Muscle layer of duodenum (tissue), 2 donors: ENCODE results near the gene MRGPRX3.

ENCODE experiments used
- H3K27ac ChIP-seq: one replicate; pipeline ENCODE4 v1.7.0; 2013; ENCODE audit warnings: mild to moderate bottlenecking, low read length
- H3K27me3 ChIP-seq: one replicate; pipeline ENCODE4 v1.7.0; 2013; ENCODE audit warnings: low read depth, mild to moderate bottlenecking, control low read depth, low read length
- H3K36me3 ChIP-seq, 2 donors: one replicate each; pipeline ENCODE4 v1.7.0; 2013; ENCODE audit warnings: low read length in 2 of 2, control low read depth in 1 of 2, mild to moderate bottlenecking in 1 of 2; ENCODE audit not compliant: insufficient read depth in 2 of 2, control insufficient read depth in 1 of 2
- H3K4me1 ChIP-seq, 2 donors: one replicate each; pipeline ENCODE4 v1.7.0; 2013; ENCODE audit warnings: low read length in 2 of 2, mild to moderate bottlenecking in 2 of 2, control low read depth in 1 of 2, moderate library complexity in 1 of 2; ENCODE audit not compliant: insufficient read depth in 2 of 2, control insufficient read depth in 1 of 2
- H3K4me3 ChIP-seq, 2 donors: one replicate each; pipeline ENCODE4 v1.7.0; 2013; ENCODE audit warnings: low read length in 2 of 2, low read depth in 1 of 2, mild to moderate bottlenecking in 1 of 2
- H3K9me3 ChIP-seq, 2 donors: one replicate each; pipeline ENCODE4 v1.7.0; 2013; ENCODE audit warnings: low read length in 2 of 2, control low read depth in 1 of 2, mild to moderate bottlenecking in 1 of 2; ENCODE audit not compliant: control insufficient read depth in 1 of 2
- donor health status: healthy.

Gene MRGPRX3

DNA sequence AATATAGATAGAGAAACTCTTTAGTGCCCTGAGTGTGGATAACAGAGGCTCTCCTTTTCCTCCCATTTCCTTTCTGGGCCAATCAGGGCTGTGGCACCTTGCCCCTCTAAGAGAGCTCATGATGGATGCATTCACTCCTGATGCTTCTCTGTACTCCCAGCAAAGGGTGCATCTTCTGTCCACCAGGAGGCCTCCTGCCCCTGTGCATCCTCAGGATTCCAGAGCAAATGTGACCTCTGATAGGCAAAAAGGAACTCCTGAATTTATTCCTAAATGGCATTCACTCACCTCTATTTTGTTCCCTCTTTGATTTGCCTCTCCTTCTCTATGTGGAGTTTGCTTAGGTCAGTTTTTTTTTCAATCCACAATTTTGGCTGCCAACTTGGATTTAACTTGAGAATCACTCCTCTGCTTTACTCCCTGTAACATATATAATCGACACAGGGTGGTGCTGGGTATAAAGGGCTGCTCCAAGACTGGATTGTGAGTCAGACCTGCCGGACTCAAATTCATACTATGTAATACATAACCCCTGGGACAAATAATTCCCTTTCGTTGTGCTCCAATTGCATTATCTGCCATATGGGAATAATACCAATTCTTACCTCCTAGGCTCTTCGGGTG, 39.1 kb downstream of the MRGPRX3 start:
- Histone ChIP-seq H3K9me3 (no peaks in the 10 kb centered on the region), H3K4me1 (no peaks in the 10 kb centered on the region), H3K27ac (no peak overlapping the region), H3K36me3 (no peaks in the 10 kb centered on the region), H3K27me3 (no peaks in the 10 kb centered on the region), H3K4me3 (no peak overlapping the region)

DNA sequence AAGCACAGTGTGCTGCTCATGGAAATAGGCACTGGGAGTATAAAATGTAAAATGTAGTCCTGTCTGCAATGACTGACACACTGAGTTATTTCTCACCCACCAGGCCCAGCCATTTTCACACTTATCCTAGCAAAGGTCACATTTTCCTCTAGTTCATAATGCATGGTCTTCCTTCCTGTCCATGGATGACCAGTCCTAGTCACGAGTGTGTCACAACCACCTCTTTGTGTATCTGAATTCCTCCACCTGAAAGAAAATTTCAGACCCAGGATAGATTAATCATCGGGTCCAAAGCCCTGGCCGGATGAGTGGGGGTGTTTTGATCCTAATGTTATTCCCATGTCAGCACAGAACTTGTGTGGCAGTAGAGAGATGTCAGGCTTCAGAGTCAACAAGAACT, 40.3 kb downstream of the MRGPRX3 start, which contains the start of gene MRGPRX4:
MRGPRX4 (plus strand) TSS at position 172 of the 400 bp plus-strand sequence. CDS start 420 bp downstream, outside the sequence.
- H3K27ac ChIP-seq, result no peak within 1 kb of the TSS
- H3K9me3 ChIP-seq, result no peaks in the 10 kb centered on the region
- H3K27me3 ChIP-seq, result no peaks in the 10 kb centered on the region
- no peak within 1 kb of the TSS for H3K4me3 ChIP-seq
- H3K36me3 ChIP-seq, result no peaks in the 10 kb centered on the region
- no peaks in the 10 kb centered on the region for H3K4me1 ChIP-seq

DNA sequence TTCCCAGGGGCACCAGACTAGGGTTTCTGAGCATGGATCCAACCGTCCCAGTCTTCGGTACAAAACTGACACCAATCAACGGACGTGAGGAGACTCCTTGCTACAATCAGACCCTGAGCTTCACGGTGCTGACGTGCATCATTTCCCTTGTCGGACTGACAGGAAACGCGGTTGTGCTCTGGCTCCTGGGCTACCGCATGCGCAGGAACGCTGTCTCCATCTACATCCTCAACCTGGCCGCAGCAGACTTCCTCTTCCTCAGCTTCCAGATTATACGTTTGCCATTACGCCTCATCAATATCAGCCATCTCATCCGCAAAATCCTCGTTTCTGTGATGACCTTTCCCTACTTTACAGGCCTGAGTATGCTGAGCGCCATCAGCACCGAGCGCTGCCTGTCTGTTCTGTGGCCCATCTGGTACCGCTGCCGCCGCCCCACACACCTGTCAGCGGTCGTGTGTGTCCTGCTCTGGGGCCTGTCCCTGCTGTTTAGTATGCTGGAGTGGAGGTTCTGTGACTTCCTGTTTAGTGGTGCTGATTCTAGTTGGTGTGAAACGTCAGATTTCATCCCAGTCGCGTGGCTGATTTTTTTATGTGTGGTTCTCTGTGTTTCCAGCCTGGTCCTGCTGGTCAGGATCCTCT, 41.0 kb downstream of the MRGPRX3 start:
- no peaks in the 10 kb centered on the region for H3K36me3 ChIP-seq
- no peaks in the 10 kb centered on the region for H3K9me3 ChIP-seq
- H3K27ac ChIP-seq, result no peak overlapping the region
- no peak overlapping the region for H3K4me3 ChIP-seq
- H3K4me1 ChIP-seq, result no peaks in the 10 kb centered on the region
- no peaks in the 10 kb centered on the region for H3K27me3 ChIP-seq
